SK-N-SH (cell line): ENCODE measurements around the gene FAM135A.

Source experiments
- EP300 ChIP-seq, 2 experiments: IDR thresholded peaks; 2 replicates each; pipeline versions ENCODE4 v1.4.0 to v1.6.1; 2012; ENCODE audit warnings: borderline replicate concordance in 1 of 2, low read depth in 1 of 2, low read length in 1 of 2
- EZH2phosphoT487 ChIP-seq: fragments of 200-600 bp; sonication (generic); IDR thresholded peaks from 2 replicates; pipeline ENCODE4 v1.6.1; 2017; ENCODE audit warnings: low read depth, mixed run types, mild to moderate bottlenecking, antibody characterized with exemption, moderate library complexity, borderline replicate concordance
- MEF2A ChIP-seq: IDR thresholded peaks from 2 replicates; pipeline ENCODE4 v1.4.0; 2012; ENCODE audit warnings: low read depth, borderline replicate concordance
- MXI1 ChIP-seq: IDR thresholded peaks from 2 replicates; pipeline ENCODE4 v1.6.1; 2012; ENCODE audit warnings: mild to moderate bottlenecking, low read depth, low read length, improper control_type of control experiment
- NRF1 ChIP-seq: IDR thresholded peaks from 2 replicates; pipeline ENCODE4 v1.6.1; 2012; ENCODE audit warnings: low read depth, mild to moderate bottlenecking, low read length
- POLR2AphosphoS5 ChIP-seq: IDR thresholded peaks from 2 replicates; pipeline ENCODE4 v1.6.1; 2012; ENCODE audit warnings: low read depth, low read length
- RAD21 ChIP-seq: IDR thresholded peaks from 2 replicates; pipeline ENCODE4 v1.6.1; 2012; ENCODE audit warnings: mild to moderate bottlenecking, low read length
- TCF12 ChIP-seq: IDR thresholded peaks from 2 replicates; pipeline ENCODE4 v1.4.0; 2012
- YY1 ChIP-seq: IDR thresholded peaks from 2 replicates; pipeline ENCODE4 v1.4.0; 2012; ENCODE audit warnings: low read depth, mild to moderate bottlenecking
- TF ChIP-seq, protein P1 (sequence below): IDR thresholded peaks from 2 replicates; pipeline ENCODE4 v1.4.0; 2012; ENCODE audit warnings: low read depth
- TF ChIP-seq, protein P2 (sequence below): fragments of 200-600 bp; sonication (generic); IDR thresholded peaks from 2 replicates; pipeline ENCODE4 v1.6.1; 2017; ENCODE audit warnings: antibody characterized with exemption, mild to moderate bottlenecking, moderate library complexity
- TF ChIP-seq, protein P3 (sequence below): IDR thresholded peaks from 2 replicates; pipeline ENCODE4 v1.6.1; 2012; ENCODE audit warnings: mild to moderate bottlenecking, low read depth, low read length, moderate library complexity

DNA sequence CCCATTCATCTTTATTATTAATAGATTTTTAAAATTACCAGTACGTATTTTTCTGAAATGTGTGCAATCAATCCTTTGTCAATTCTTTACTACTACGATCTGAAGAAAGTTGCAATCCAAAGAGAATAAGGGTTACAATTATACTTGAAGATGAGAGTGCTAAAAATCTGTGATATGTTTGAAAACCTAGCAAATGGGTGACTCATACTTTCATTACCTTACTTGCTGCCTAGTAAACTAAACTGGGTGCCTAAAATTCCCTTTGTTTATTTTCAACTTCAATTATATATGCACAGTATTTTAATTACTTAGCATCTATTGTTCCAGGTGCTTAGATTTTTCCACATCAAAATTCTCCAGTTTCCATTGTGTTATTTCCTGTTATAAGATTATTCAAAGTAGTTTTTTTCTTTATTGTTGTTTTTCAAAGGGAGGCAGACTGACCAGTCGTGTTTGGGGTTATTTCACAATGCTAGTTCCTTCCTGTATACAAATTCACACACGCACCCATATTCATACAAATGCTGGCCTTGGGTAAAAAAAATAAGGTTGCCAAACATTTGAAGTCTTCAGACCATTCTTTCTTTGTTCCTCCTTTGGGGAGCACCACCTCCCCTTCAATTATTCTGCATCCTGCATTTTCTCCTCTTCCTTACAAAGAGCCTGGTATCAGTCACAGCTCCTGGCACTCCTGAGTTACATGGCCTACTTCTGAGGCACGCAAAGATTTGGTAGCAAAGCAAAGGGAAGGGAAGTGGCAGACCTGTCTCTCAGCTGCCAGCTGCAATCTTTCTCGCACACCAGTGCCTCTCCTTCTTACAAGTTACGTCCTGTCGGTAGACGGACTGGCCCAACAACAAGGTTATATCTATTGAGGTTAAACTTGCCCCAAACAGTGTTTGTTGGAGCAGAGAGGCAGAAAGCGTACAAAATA lies 16.2 kb upstream of the FAM135A start:
- no peak for TF ChIP-seq MXI1
- TF ChIP-seq, protein P1, sequence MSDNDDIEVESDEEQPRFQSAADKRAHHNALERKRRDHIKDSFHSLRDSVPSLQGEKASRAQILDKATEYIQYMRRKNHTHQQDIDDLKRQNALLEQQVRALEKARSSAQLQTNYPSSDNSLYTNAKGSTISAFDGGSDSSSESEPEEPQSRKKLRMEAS: no peak
- TF ChIP-seq NRF1: no peak
- TF ChIP-seq MEF2A: no peak
- no peak for TF ChIP-seq YY1
- TF ChIP-seq, protein P2, sequence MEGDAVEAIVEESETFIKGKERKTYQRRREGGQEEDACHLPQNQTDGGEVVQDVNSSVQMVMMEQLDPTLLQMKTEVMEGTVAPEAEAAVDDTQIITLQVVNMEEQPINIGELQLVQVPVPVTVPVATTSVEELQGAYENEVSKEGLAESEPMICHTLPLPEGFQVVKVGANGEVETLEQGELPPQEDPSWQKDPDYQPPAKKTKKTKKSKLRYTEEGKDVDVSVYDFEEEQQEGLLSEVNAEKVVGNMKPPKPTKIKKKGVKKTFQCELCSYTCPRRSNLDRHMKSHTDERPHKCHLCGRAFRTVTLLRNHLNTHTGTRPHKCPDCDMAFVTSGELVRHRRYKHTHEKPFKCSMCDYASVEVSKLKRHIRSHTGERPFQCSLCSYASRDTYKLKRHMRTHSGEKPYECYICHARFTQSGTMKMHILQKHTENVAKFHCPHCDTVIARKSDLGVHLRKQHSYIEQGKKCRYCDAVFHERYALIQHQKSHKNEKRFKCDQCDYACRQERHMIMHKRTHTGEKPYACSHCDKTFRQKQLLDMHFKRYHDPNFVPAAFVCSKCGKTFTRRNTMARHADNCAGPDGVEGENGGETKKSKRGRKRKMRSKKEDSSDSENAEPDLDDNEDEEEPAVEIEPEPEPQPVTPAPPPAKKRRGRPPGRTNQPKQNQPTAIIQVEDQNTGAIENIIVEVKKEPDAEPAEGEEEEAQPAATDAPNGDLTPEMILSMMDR: no peak
- TF ChIP-seq POLR2AphosphoS5: no peak
- TF ChIP-seq EZH2phosphoT487: no peak
- no peak for TF ChIP-seq RAD21
- TF ChIP-seq, protein P3, sequence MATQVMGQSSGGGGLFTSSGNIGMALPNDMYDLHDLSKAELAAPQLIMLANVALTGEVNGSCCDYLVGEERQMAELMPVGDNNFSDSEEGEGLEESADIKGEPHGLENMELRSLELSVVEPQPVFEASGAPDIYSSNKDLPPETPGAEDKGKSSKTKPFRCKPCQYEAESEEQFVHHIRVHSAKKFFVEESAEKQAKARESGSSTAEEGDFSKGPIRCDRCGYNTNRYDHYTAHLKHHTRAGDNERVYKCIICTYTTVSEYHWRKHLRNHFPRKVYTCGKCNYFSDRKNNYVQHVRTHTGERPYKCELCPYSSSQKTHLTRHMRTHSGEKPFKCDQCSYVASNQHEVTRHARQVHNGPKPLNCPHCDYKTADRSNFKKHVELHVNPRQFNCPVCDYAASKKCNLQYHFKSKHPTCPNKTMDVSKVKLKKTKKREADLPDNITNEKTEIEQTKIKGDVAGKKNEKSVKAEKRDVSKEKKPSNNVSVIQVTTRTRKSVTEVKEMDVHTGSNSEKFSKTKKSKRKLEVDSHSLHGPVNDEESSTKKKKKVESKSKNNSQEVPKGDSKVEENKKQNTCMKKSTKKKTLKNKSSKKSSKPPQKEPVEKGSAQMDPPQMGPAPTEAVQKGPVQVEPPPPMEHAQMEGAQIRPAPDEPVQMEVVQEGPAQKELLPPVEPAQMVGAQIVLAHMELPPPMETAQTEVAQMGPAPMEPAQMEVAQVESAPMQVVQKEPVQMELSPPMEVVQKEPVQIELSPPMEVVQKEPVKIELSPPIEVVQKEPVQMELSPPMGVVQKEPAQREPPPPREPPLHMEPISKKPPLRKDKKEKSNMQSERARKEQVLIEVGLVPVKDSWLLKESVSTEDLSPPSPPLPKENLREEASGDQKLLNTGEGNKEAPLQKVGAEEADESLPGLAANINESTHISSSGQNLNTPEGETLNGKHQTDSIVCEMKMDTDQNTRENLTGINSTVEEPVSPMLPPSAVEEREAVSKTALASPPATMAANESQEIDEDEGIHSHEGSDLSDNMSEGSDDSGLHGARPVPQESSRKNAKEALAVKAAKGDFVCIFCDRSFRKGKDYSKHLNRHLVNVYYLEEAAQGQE: no peak
- no peak for TF ChIP-seq EP300 (IDR thresholded peaks at IDR 0.05; ENCODE audit: borderline replicate concordance in 1 of 2, low read depth in 1 of 2, low read length in 1 of 2)
- no peak for TF ChIP-seq TCF12
